Measurements from ENCODE around the gene PTGDS. TPM values are rescaled to one million over a fixed set of nuclear protein-coding genes. Genes with fewer than 3 reads are reported as not detected.

PTGDS gene
- polyA plus RNA-seq, 1 donor from 2014 or later = 2.0 TPM

DNA sequence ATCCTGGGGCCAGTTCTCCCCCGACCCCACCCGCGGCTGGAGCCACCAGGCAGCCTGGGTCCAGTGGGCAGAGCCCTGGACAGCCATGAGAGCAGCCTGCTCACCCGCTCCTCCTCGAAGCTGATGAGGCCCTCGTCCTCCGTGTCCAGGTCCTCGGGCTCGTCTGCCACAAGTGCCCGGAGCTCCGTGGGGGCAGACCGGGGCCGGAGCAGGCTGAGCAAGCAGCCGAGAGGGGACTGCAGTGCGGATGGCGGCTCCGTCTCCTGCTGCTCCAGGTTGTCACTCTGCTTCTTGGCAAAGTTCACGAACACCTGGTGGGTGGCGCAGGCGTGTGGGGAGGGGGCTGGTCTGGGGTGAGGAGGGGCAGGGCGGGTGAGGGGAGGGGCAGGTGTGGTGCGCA is 31.0 kb downstream of the PTGDS start:
- no peaks in the 10 kb centered on the region for H3F3A ChIP-seq (ENCODE audit: insufficient read depth, low read length, poor library complexity, severe bottlenecking)
- no peaks in the 10 kb centered on the region for H3K27me3 ChIP-seq (ENCODE audit: insufficient read depth, low read depth, low read length)
- H3K4me2 ChIP-seq (ENCODE audit: low read length) = no peak overlapping the region
- TF ChIP-seq POLR2AphosphoS5 (IDR thresholded peaks at IDR 0.05) (no peak), EP300 (conservative IDR thresholded peaks at IDR 0.05; ENCODE audit: poor library complexity, severe bottlenecking) (no peak), RAD21 (conservative IDR thresholded peaks at IDR 0.05) (no peak), TAF1 (IDR thresholded peaks at IDR 0.05; ENCODE audit: low read depth) (no peak), MXI1 (conservative IDR thresholded peaks at IDR 0.05; ENCODE audit: poor library complexity, severe bottlenecking) (no peak), SMC3 (conservative IDR thresholded peaks at IDR 0.05; ENCODE audit: poor library complexity) (no peak), EZH2 (IDR thresholded peaks at IDR 0.05; ENCODE audit: borderline replicate concordance, insufficient read depth, low read length, poor library complexity, severe bottlenecking) (no peak)
- TF ChIP-seq, protein P1, sequence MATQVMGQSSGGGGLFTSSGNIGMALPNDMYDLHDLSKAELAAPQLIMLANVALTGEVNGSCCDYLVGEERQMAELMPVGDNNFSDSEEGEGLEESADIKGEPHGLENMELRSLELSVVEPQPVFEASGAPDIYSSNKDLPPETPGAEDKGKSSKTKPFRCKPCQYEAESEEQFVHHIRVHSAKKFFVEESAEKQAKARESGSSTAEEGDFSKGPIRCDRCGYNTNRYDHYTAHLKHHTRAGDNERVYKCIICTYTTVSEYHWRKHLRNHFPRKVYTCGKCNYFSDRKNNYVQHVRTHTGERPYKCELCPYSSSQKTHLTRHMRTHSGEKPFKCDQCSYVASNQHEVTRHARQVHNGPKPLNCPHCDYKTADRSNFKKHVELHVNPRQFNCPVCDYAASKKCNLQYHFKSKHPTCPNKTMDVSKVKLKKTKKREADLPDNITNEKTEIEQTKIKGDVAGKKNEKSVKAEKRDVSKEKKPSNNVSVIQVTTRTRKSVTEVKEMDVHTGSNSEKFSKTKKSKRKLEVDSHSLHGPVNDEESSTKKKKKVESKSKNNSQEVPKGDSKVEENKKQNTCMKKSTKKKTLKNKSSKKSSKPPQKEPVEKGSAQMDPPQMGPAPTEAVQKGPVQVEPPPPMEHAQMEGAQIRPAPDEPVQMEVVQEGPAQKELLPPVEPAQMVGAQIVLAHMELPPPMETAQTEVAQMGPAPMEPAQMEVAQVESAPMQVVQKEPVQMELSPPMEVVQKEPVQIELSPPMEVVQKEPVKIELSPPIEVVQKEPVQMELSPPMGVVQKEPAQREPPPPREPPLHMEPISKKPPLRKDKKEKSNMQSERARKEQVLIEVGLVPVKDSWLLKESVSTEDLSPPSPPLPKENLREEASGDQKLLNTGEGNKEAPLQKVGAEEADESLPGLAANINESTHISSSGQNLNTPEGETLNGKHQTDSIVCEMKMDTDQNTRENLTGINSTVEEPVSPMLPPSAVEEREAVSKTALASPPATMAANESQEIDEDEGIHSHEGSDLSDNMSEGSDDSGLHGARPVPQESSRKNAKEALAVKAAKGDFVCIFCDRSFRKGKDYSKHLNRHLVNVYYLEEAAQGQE (IDR thresholded peaks at IDR 0.05; ENCODE audit: borderline replicate concordance) = no peak
- TF ChIP-seq, protein P2, sequence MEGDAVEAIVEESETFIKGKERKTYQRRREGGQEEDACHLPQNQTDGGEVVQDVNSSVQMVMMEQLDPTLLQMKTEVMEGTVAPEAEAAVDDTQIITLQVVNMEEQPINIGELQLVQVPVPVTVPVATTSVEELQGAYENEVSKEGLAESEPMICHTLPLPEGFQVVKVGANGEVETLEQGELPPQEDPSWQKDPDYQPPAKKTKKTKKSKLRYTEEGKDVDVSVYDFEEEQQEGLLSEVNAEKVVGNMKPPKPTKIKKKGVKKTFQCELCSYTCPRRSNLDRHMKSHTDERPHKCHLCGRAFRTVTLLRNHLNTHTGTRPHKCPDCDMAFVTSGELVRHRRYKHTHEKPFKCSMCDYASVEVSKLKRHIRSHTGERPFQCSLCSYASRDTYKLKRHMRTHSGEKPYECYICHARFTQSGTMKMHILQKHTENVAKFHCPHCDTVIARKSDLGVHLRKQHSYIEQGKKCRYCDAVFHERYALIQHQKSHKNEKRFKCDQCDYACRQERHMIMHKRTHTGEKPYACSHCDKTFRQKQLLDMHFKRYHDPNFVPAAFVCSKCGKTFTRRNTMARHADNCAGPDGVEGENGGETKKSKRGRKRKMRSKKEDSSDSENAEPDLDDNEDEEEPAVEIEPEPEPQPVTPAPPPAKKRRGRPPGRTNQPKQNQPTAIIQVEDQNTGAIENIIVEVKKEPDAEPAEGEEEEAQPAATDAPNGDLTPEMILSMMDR (IDR thresholded peaks at IDR 0.05; ENCODE audit: poor library complexity, severe bottlenecking) = no peak
- H3K9me2 ChIP-seq (ENCODE audit: insufficient read depth, low read length) = no peaks in the 10 kb centered on the region
- no peaks in the 10 kb centered on the region for H3K36me3 ChIP-seq (ENCODE audit: insufficient read depth, low read length)
- no peak overlapping the region for H3K27ac ChIP-seq (ENCODE audit: low read length)
- H2AFZ ChIP-seq (ENCODE audit: low read depth, low read length) = no peak overlapping the region
- no peak overlapping the region for H3K9ac ChIP-seq (ENCODE audit: low read length)
- H4K20me1 ChIP-seq (ENCODE audit: insufficient read depth) = no peaks in the 10 kb centered on the region
- no peaks in the 10 kb centered on the region for H3K79me2 ChIP-seq (replicated peaks; ENCODE audit: insufficient read depth, low read length)
- H3K9me3 ChIP-seq (ENCODE audit: low read length) = no peaks in the 10 kb centered on the region
- H3K4me3 ChIP-seq (ENCODE audit: low read length) = no peak overlapping the region

DNA sequence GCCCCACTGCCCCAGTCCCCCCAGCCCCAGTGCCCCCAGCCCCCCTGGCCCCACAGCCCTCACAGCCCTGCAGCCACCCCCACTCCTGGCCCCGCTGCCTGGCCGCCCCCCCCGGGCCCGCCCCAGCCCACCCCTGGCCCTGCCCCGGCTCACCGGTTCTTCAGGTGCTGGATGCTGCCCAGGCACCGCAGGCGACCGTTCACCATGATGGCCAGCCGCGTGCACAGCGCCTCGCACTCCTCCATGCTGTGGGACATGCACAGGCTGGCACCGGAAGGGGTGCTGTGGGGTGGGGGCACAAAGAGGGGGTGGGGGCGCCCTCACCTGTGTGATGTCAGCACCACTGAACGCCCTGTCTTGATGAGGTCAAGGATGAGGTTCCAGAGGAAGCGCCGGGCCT is 31.9 kb downstream of the PTGDS start:
- Histone ChIP-seq H3K9ac (ENCODE audit: low read length) (no peak overlapping the region), H3K36me3 (ENCODE audit: insufficient read depth, low read length) (no peaks in the 10 kb centered on the region), H3K4me3 (ENCODE audit: low read length) (no peak overlapping the region), H3K9me3 (ENCODE audit: low read length) (no peaks in the 10 kb centered on the region), H3K79me2 (replicated peaks; ENCODE audit: insufficient read depth, low read length) (no peaks in the 10 kb centered on the region), H2AFZ (ENCODE audit: low read depth, low read length) (no peak overlapping the region), H3K4me2 (ENCODE audit: low read length) (no peak overlapping the region), H4K20me1 (ENCODE audit: insufficient read depth) (no peaks in the 10 kb centered on the region), H3K27me3 (ENCODE audit: insufficient read depth, low read depth, low read length) (no peaks in the 10 kb centered on the region), H3F3A (ENCODE audit: insufficient read depth, low read length, poor library complexity, severe bottlenecking) (no peaks in the 10 kb centered on the region), H3K9me2 (ENCODE audit: insufficient read depth, low read length) (no peaks in the 10 kb centered on the region), H3K27ac (ENCODE audit: low read length) (no peak overlapping the region)
- TF ChIP-seq, protein P2 (IDR thresholded peaks at IDR 0.05; ENCODE audit: poor library complexity, severe bottlenecking) = no peak
- TF ChIP-seq, protein P1 (IDR thresholded peaks at IDR 0.05; ENCODE audit: borderline replicate concordance) = no peak
- TF ChIP-seq TAF1 (IDR thresholded peaks at IDR 0.05; ENCODE audit: low read depth) (no peak), SMC3 (conservative IDR thresholded peaks at IDR 0.05; ENCODE audit: poor library complexity) (no peak), MXI1 (conservative IDR thresholded peaks at IDR 0.05; ENCODE audit: poor library complexity, severe bottlenecking) (no peak), EP300 (conservative IDR thresholded peaks at IDR 0.05; ENCODE audit: poor library complexity, severe bottlenecking) (no peak), POLR2AphosphoS5 (IDR thresholded peaks at IDR 0.05) (no peak), RAD21 (conservative IDR thresholded peaks at IDR 0.05) (no peak), EZH2 (IDR thresholded peaks at IDR 0.05; ENCODE audit: borderline replicate concordance, insufficient read depth, low read length, poor library complexity, severe bottlenecking) (no peak)

Data from neural cell (in vitro differentiated cells).